Esophagus (tissue), 2 donors: ENCODE measurements around the gene MAP3K1. TPM values are rescaled to one million over a fixed set of nuclear protein-coding genes. Genes with fewer than 3 reads are reported as not detected.

Experiments used
- H3K27ac ChIP-seq, 2 donors: one replicate each; pipeline ENCODE4 v1.5.1; 2013; ENCODE audit warnings: low read depth in 2 of 2, mild to moderate bottlenecking in 2 of 2, inconsistent platforms in 1 of 2, low read length in 1 of 2, moderate library complexity in 1 of 2
- H3K27me3 ChIP-seq, 2 donors: one replicate each; pipeline ENCODE4 v1.6.1; 2013; ENCODE audit warnings: low read length in 2 of 2, control low read depth in 1 of 2, mild to moderate bottlenecking in 1 of 2; ENCODE audit not compliant: insufficient read depth in 2 of 2, control insufficient read depth in 1 of 2
- H3K36me3 ChIP-seq, 2 donors: one replicate each; pipeline ENCODE4 v1.6.1; 2013; ENCODE audit warnings: low read length in 1 of 2; ENCODE audit not compliant: control insufficient read depth in 2 of 2, insufficient read depth in 2 of 2
- H3K4me1 ChIP-seq, 2 donors: one replicate each; pipeline ENCODE4 v1.6.1; 2013; ENCODE audit warnings: low read length in 1 of 2; ENCODE audit not compliant: control insufficient read depth in 2 of 2, insufficient read depth in 2 of 2
- H3K4me3 ChIP-seq, 2 donors: one replicate each; pipeline ENCODE4 v1.5.1; 2013; ENCODE audit warnings: low read length in 2 of 2, mild to moderate bottlenecking in 2 of 2, low read depth in 1 of 2, moderate library complexity in 1 of 2
- H3K9me3 ChIP-seq, 2 donors: one replicate each; pipeline ENCODE4 v1.6.1; 2013; ENCODE audit warnings: mild to moderate bottlenecking in 2 of 2, low read depth in 1 of 2, low read length in 1 of 2, moderate library complexity in 1 of 2; ENCODE audit not compliant: control insufficient read depth in 2 of 2, insufficient read depth in 1 of 2
- WGBS, 2 donors: extraction: QIAGEN DNeasy Blood & Tissue Kit; methylation state at CpG; one replicate each; pipeline ENCODE4 v1.1.7; 2013; 5-methylcytosine and 5-hydroxymethylcytosine counted together
- polyA plus RNA-seq, 2 donors: library from polyadenylated mRNA; stranded (reverse); fragments of 200-250 nt; gene quantifications; one replicate each; pipeline ENCODE4 v1.2.3, GENCODE V29; 2013
- donor health status: healthy with polysubstance abuse.
- donor health status: Bipolar disorder and iron deficiency.

MAP3K1 gene
- polyA plus RNA-seq, 2 donors = 7.0 to 10.0 TPM

- Histone ChIP-seq H3K27ac (peak overlapping the region; percentile 92 to 98), H3K9me3 (no peaks in the 10 kb centered on the region), H3K4me1 (no peaks in the 10 kb centered on the region), H3K36me3 (no peaks in the 10 kb centered on the region), H3K27me3 (no peaks in the 10 kb centered on the region), H3K4me3 (peak overlapping the region; percentile 65 to 66)
- WGBS, 2 donors = 0 to 2% methylated on average over 29 of the region's 29 CpGs
Measured at GRCh38 chr5:56910210-56910965, 95.0 kb downstream of the MAP3K1 start.

DNA sequence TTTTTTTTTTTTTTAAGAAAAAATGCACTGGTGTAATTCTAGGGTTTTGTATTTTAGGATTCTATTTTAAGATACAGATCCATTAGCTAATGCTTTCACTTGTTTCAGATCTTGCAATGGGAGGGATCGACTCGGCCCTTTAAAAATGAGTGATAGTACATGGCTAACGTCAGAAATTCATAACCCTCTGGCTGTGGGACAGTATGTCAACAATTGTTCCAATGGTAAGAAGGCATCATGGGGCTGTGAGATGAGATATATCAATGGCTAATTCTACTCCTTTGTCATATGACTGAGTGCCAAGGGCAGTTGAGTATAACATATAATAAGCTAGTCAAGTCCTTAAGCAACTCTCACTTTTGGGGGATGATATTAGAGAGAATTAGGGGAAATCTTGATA is 98.4 kb downstream of the MAP3K1 start:
- Histone ChIP-seq H3K9me3 (no peaks in the 10 kb centered on the region), H3K27me3 (no peaks in the 10 kb centered on the region), H3K27ac (no peak overlapping the region), H3K4me1 (no peaks in the 10 kb centered on the region), H3K36me3 (no peaks in the 10 kb centered on the region), H3K4me3 (no peak overlapping the region)
- 92 to 95% methylated on average over 3 of the region's 3 CpGs for WGBS, 2 donors

DNA sequence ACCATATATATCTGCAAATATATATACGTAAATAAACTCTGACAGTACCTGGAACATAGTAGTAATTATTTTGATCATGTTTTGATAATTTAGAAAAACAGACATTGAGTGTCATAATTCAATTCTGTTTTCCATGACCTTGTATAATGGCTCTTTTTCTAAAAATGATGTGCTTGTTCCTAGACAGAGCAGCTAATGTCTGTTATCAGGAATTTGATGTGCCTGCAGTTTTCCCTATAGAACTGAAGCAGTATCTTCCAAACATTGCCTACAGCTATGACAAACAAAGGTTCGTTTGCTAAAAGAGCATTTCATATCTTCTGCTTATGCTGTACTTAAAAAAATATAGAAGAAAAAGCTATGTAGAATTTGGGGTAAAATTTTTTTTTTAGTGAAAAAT is 99.3 kb downstream of the MAP3K1 start:
- Histone ChIP-seq H3K36me3 (no peaks in the 10 kb centered on the region), H3K27me3 (no peaks in the 10 kb centered on the region), H3K4me1 (no peaks in the 10 kb centered on the region), H3K27ac (no peak overlapping the region), H3K4me3 (no peak overlapping the region), H3K9me3 (no peaks in the 10 kb centered on the region)
- WGBS, 2 donors = 76 to 85% methylated on average over 2 of the region's 2 CpGs

- H3K4me3 ChIP-seq = no peak overlapping the region
- peaks cover 0 to 1% of the 10 kb centered on the region in 2 donors for H3K36me3 ChIP-seq
- no peaks in the 10 kb centered on the region for H3K27me3 ChIP-seq
- no peaks in the 10 kb centered on the region for H3K9me3 ChIP-seq
- H3K4me1 ChIP-seq = no peaks in the 10 kb centered on the region
- H3K27ac ChIP-seq = no peak overlapping the region
- 70 to 78% methylated on average over 2 of the region's 2 CpGs for WGBS, 2 donors
Measured at GRCh38 chr5:56917534-56917933, 102.2 kb downstream of the MAP3K1 start.

GRCh38 chr5:56918054-56918453 is 102.7 kb downstream of the MAP3K1 start:
- no peak overlapping the region for H3K4me3 ChIP-seq

DNA sequence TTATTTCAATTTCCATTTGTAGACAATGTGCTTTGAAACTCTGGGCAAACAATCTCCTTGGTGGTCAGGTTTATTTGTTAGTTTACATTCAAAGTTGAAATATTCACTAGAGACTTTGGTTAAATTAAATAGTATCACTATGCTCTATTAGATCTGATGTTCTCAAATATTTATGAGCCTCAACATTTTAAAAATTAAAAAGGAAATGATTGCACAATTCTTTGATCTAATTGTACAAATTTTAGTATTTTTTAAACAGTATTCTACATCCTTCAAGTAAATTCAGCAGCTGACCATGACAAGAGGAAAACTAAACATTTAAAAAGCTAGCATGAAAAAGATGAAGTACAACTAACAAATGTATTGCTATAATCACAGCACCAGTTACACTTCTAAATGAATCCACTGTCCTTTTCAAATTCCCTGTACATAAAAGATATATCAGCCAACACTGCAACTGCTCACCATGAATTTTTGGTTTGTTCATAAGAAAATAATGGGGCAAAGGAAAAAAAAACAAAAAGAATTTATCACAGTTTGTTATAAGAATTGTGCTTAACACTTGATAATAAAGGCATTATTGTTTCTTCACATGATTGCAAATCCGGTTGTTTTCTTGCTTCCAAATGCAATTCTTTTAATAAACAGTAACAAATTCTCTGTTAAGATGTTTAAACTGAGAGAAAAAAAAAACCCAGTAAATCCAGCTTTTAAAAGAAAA is 104.8 kb downstream of the MAP3K1 start:
- WGBS, 2 donors = 70 to 74% methylated on average over 1 of the region's 1 CpG
- H3K9me3 ChIP-seq = no peaks in the 10 kb centered on the region
- H3K4me1 ChIP-seq = no peaks in the 10 kb centered on the region
- H3K4me3 ChIP-seq = no peak overlapping the region
- no peak overlapping the region for H3K27ac ChIP-seq
- H3K27me3 ChIP-seq = no peaks in the 10 kb centered on the region
- peaks cover 3 to 10% of the 10 kb centered on the region in 2 donors for H3K36me3 ChIP-seq

More at GRCh38 chr5:56918054-56918453, 102.7 kb downstream of the MAP3K1 start:
- peaks cover 2 to 6% of the 10 kb centered on the region in 2 donors for H3K36me3 ChIP-seq
- no peaks in the 10 kb centered on the region for H3K9me3 ChIP-seq
- WGBS, 2 donors = 72 to 79% methylated on average over 2 of the region's 2 CpGs
- no peaks in the 10 kb centered on the region for H3K27me3 ChIP-seq
- no peaks in the 10 kb centered on the region for H3K4me1 ChIP-seq
- no peak overlapping the region for H3K27ac ChIP-seq

- Histone ChIP-seq H3K36me3 (peaks cover 3 to 10% of the 10 kb centered on the region in 2 donors), H3K27me3 (no peaks in the 10 kb centered on the region), H3K4me1 (no peaks in the 10 kb centered on the region), H3K27ac (no peak overlapping the region), H3K9me3 (no peaks in the 10 kb centered on the region), H3K4me3 (no peak overlapping the region)
- WGBS, 2 donors = 96 to 99% methylated on average over 6 of the region's 6 CpGs
Measured at GRCh38 chr5:56922922-56923321, 107.6 kb downstream of the MAP3K1 start.

DNA sequence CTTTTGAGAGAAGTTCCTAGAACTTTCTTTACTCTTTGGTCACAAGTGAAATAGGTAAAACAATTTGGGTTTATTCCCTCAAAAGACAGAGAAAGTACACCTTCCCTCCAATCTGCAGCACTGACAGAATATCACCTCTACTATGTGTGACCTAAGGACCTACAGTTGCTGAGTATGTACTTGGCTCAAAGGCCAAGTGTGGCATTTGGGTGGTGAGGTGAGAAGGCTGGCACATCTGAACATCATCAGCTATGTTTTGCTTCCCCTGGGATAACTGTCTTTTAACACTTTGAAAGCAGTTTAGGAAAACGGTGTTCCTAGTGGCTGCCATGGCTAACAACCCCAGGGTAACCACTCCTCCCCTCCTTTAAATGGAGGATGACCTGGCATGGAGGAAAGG is 119.0 kb downstream of the MAP3K1 start:
- H3K27ac ChIP-seq = no peak overlapping the region
- H3K4me3 ChIP-seq = no peak overlapping the region
- H3K4me1 ChIP-seq = no peaks in the 10 kb centered on the region
- H3K9me3 ChIP-seq = no peaks in the 10 kb centered on the region
- 72 to 77% methylated on average over 1 of the region's 1 CpG for WGBS, 2 donors
- no peaks in the 10 kb centered on the region for H3K27me3 ChIP-seq
- peaks cover 12 to 15% of the 10 kb centered on the region in 2 donors for H3K36me3 ChIP-seq

DNA sequence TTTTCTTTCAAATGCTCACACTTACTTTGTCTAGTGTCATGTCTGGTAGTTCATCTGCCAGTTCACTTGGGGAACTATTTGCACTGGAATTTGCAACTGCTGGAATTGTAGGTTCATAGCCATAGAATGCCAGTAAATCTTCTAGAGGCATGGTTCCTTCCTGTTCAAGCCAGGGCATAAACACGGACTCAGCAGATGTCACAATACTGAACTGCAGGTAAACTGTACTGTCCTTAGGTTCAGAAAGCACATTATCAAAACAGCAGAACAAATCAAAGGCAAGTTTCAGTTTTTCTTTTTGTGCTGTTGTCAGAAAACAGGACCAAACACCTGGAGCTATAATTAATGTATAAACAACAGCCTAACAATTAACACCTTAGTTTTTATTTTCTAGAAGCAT is 123.5 kb downstream of the MAP3K1 start:
- H3K9me3 ChIP-seq = no peaks in the 10 kb centered on the region
- WGBS, 2 donors = 73 to 74% methylated on average over 1 of the region's 1 CpG
- H3K4me3 ChIP-seq = no peak overlapping the region
- no peaks in the 10 kb centered on the region for H3K27me3 ChIP-seq
- no peak overlapping the region for H3K27ac ChIP-seq
- H3K36me3 ChIP-seq = peaks cover 13 to 16% of the 10 kb centered on the region in 2 donors
- no peaks in the 10 kb centered on the region for H3K4me1 ChIP-seq
